NCI-H1417 (cell line): Measurements from ENCODE around the gene ADSS2.
"Not testable (repeated sequence)": the region's sequence is repeated elsewhere in the genome, so short reads cannot be mapped to it uniquely, and the experiment has no call there.

Experiments
- DNase-seq, 3 experiments: peaks; one replicate each; lab custom pipeline; 2025; lab: John Stamatoyannopoulos, UW

ADSS2 gene

GRCh38 chr1:244395965-244396364, 55.7 kb downstream of the ADSS2 start:
- DNase-seq, result no peak

GRCh38 chr1:244394826-244395765, 56.6 kb downstream of the ADSS2 start:
- DNase-seq, result no peak

- no peak for DNase-seq
Measured at GRCh38 chr1:244394346-244394745, 57.4 kb downstream of the ADSS2 start.

- no peak for DNase-seq
Measured at GRCh38 chr1:244393604-244394176, 58.0 kb downstream of the ADSS2 start.

- no peak for DNase-seq
Measured at GRCh38 chr1:244391761-244392160, 59.9 kb downstream of the ADSS2 start.

- DNase-seq, result no peak
Measured at GRCh38 chr1:244388961-244389360, 62.7 kb downstream of the ADSS2 start.

GRCh38 chr1:244387415-244387814, 64.3 kb downstream of the ADSS2 start:
- DNase-seq, result no peak

- DNase-seq, result no peak
Measured at GRCh38 chr1:244386595-244386994, 65.1 kb downstream of the ADSS2 start.

GRCh38 chr1:244384066-244384465, 67.6 kb downstream of the ADSS2 start:
- DNase-seq, result no peak

- DNase-seq, result no peak
Measured at GRCh38 chr1:244383278-244383884, 68.3 kb downstream of the ADSS2 start.

- no peak for DNase-seq
Measured at GRCh38 chr1:244381878-244382565, 69.7 kb downstream of the ADSS2 start.

GRCh38 chr1:244376126-244376525, 75.6 kb downstream of the ADSS2 start:
- no peak for DNase-seq

- no peak for DNase-seq
Measured at GRCh38 chr1:244375051-244375450, 76.7 kb downstream of the ADSS2 start.

- DNase-seq, result not testable (repeated sequence)
Measured at GRCh38 chr1:244374484-244374883, 77.2 kb downstream of the ADSS2 start.

- peak in 1 of 3 experiments; percentile 33 for DNase-seq
Measured at GRCh38 chr1:244371242-244372141, 80.2 kb downstream of the ADSS2 start.

GRCh38 chr1:244370060-244370637, 81.6 kb downstream of the ADSS2 start:
- DNase-seq, result no peak

GRCh38 chr1:244369256-244370057, 82.3 kb downstream of the ADSS2 start:
- peak in 1 of 3 experiments; percentile 10 for DNase-seq

- no peak for DNase-seq
Measured at GRCh38 chr1:244368279-244368678, 83.4 kb downstream of the ADSS2 start.

- DNase-seq, result no peak
Measured at GRCh38 chr1:244367399-244368114, 84.2 kb downstream of the ADSS2 start.
